Left lung (tissue), 10 donors: ENCODE measurements around the gene RAP1A. TPM values are rescaled to one million over a fixed set of nuclear protein-coding genes. Genes with fewer than 3 reads are reported as not detected.

Experiments used
- ATAC-seq: fragments of 200-7000 bp; cut with Tn5 transposase; one replicate; pipeline ENCODE4 v1.9.1; 2020; ENCODE audit warnings: moderate library complexity
- DNase-seq, 4 donors: peaks; one replicate each; pipeline ENCODE4 v3.0.0-alpha.2; 2013 to 2020
- H3K27ac ChIP-seq, 2 donors: fragments of 200-600 bp; sonication (generic) in 1 of 2; one replicate each; pipeline versions ENCODE4 v1.5.0 to v1.8.0; 2020 to 2021
- H3K27me3 ChIP-seq, 2 donors: fragments of 200-600 bp; sonication (generic) in 1 of 2; one replicate each; pipeline versions ENCODE4 v1.5.0 to v1.8.0; 2020 to 2021
- H3K36me3 ChIP-seq, 2 donors: fragments of 200-600 bp; sonication (generic) in 1 of 2; one replicate each; pipeline versions ENCODE4 v1.5.0 to v1.8.0; 2020 to 2021
- H3K4me1 ChIP-seq, 2 donors: fragments of 200-600 bp; one replicate each; pipeline ENCODE4 v1.8.0; 2021
- H3K4me3 ChIP-seq, 2 donors: fragments of 200-600 bp; sonication (generic) in 1 of 2; one replicate each; pipeline versions ENCODE4 v1.5.0 to v1.8.0; 2020 to 2021; ENCODE audit warnings: mild to moderate bottlenecking in 1 of 2
- H3K9me3 ChIP-seq, 2 donors: fragments of 200-600 bp; sonication (generic) in 1 of 2; one replicate each; pipeline versions ENCODE4 v1.5.0 to v1.8.0; 2020 to 2021
- CTCF ChIP-seq, 2 donors: fragments of 200-600 bp; sonication (generic) in 1 of 2; IDR thresholded peaks; one replicate each; pipeline versions ENCODE4 v1.5.0 to v1.8.0; 2021; ENCODE audit warnings: antibody characterized with exemption in 2 of 2
- intact Hi-C, 2 donors: fragments of 100-400 bp; cut with DNase I; formaldehyde crosslinking; loops; one replicate each; pipeline versions ENCODE4 v1.11.2 to v1.14.2; 2022
- polyA plus RNA-seq, 6 donors: library from polyadenylated mRNA; unstranded; fragments of 120-200 nt; gene quantifications; one replicate each; pipeline ENCODE4 v1.2.1, GENCODE V29; 2013; ENCODE audit not compliant: insufficient read length in 6 of 6
- total RNA-seq, 2 donors: library from RNA; stranded (reverse); fragmentation: NEBNext Ultra II Directional; extraction: Animal tissue kit (Norgen Biotek cat#: 25700); gene quantifications; one replicate each; pipeline ENCODE4 v1.2.1, GENCODE V29; 2021
- donor health status: DM: no; HTN: yes; CAD: no.
- donor health status: DM: no; HTN: no; CAD: no.

The RAP1A gene
- total and polyA plus RNA-seq, 8 donors = 68.2 to 121 (median 82.4) TPM

DNA sequence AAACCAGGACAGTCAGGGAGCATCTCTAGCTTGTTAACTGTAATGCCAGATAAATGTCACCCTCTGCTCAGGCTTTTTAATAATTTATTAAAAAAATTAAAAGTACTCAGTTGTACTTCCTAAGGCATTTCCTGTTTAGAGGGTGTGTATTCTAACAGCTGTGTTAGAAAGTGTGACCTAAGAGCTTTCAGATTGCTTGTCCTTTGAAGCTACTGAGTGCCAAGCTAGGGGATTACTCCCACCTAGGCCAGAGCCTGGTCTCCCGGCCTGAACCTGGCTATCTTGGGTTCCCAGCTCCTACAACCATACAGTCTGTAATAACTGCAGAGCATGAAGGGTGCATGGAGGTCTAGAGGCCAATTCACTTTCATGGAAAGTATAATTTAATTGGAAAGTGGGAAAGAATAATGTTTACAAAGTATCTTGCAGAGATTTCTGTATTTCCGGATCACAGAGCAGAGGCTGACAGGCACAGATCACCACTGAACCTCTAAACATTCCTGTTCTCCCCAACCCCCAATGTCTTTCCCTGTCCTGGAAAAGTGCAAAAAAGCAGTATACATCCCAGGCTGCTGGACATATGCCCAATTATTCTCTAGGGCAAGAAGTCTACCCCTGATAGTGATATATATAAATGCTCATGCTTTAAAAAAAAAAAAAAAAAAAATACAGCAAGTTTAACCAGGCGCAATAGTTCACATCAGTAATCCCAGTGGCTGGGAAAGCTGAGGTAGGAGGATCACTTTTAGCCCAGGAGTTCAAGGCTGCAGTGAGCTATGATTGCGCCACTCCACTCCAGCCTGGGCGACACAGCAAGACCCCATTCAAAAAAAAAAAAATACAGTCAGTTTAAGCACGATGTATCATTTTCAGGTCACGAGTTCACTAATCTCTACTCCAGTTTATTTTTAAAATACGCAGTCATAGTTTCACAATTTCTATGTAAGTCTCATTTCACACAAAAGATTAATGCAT is 36.7 kb upstream of the RAP1A start:
- ATAC-seq (no peak), DNase-seq (no peak)
- Histone ChIP-seq H3K27me3 (no peaks in the 10 kb centered on the region), H3K4me3 (no peak overlapping the region), H3K9me3 (no peaks in the 10 kb centered on the region), H3K36me3 (no peaks in the 10 kb centered on the region), H3K27ac (no peak overlapping the region), H3K4me1 (peaks cover 0 to 6% of the 10 kb centered on the region in 2 donors)
- intact Hi-C loops = no loop called here
- TF ChIP-seq CTCF (IDR thresholded peaks at IDR 0.05) = no peak

DNA sequence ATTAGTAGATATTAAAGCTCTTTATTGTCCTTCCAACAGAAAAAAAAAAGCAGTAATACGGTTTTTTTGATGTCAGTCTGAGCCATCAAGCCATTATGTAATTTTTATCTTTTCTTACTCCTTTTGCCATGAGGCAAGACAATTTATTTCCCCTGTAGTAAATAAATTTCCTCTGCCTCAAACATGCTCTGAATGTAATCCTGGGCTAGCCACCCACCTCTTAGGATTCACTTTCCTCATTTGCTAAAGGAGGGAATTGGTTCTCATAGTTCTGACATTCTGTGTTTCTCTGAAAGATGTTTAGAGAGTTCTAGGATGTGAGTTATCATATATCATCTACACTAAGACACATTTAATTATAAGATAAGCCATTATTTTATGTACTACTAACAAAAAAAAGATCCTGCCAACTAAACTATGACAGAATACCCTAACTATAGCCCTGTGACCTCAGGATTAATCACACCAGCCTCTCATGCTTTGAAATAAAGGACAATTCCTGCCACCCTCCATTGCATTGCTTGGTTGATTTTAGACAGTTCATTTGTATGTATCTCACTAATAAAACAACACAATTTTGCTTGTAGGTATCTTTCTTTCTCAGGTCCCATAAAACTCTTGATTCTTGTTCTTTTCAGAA is 34.0 kb upstream of the RAP1A start:
- Histone ChIP-seq H3K27ac (no peak overlapping the region), H3K4me3 (no peak overlapping the region), H3K27me3 (no peaks in the 10 kb centered on the region), H3K9me3 (no peaks in the 10 kb centered on the region), H3K4me1 (peaks cover 0 to 6% of the 10 kb centered on the region in 2 donors), H3K36me3 (no peaks in the 10 kb centered on the region)
- ATAC-seq (no peak), DNase-seq (no peak)
- intact Hi-C loops = no loop called here
- TF ChIP-seq CTCF (IDR thresholded peaks at IDR 0.05) = no peak

GRCh38 chr1:111586112-111586511 is 33.5 kb upstream of the RAP1A start:
- Histone ChIP-seq H3K27me3 (no peaks in the 10 kb centered on the region), H3K27ac (no peak overlapping the region), H3K36me3 (no peaks in the 10 kb centered on the region), H3K9me3 (no peaks in the 10 kb centered on the region), H3K4me1 (peaks cover 0 to 6% of the 10 kb centered on the region in 2 donors), H3K4me3 (no peak overlapping the region)
- DNase-seq (no peak), ATAC-seq (no peak)
- no peak for TF ChIP-seq CTCF (IDR thresholded peaks at IDR 0.05)
- intact Hi-C loops = no loop called here

DNA sequence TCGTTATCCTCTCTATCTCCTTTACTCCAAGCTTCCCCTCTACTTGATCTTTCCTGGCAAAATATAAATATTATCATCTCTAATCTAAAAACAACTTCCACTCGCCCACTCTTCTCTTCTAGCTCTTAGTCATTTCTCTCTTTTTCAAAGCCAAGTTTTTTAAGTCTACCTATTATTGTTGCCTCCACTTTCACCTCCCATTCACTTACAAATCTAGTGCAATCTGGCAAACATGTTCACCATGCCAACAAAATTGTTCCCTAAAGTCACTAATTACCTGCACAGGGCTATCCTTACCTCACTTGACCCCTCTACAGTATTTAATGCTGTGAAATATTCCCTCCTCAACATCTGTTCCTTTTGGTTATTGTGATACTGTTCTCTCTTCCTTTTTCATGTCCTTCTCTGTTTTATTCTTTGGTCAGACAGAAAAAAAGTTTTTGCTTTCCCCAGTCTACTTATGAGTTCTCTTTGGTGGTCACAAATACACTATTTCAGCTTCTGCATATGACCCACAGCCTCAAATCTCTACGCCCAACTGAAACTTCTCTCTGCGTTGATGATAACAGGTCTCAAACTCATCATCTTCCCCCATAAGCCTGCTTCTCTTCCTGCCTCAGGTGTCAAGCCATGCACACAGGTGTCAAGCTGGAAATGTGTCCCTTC is 31.9 kb upstream of the RAP1A start:
- intact Hi-C loops = no loop called here
- ATAC-seq = no peak

More for the DNA sequence above, 31.9 kb upstream of the RAP1A start:
- H3K4me1 ChIP-seq = peaks cover 7 to 12% of the 10 kb centered on the region in 2 donors
- no peaks in the 10 kb centered on the region for H3K36me3 ChIP-seq
- no peak for DNase-seq
- H3K4me3 ChIP-seq = no peak overlapping the region
- no peak for TF ChIP-seq CTCF (IDR thresholded peaks at IDR 0.05)
- H3K9me3 ChIP-seq = no peaks in the 10 kb centered on the region
- H3K27me3 ChIP-seq = no peaks in the 10 kb centered on the region
- no peak overlapping the region for H3K27ac ChIP-seq
